A549 treated with CpdA at 1 μM for 4 hours (cell line): Measurements from ENCODE around the gene UGT2B17. TPM values are rescaled to one million over a fixed set of nuclear protein-coding genes. Genes with fewer than 3 reads are reported as not detected.

Experiments
- total RNA-seq: library from RNA; stranded (reverse); fragments of 200-300 nt; extraction: Qiagen RNA extraction; gene quantifications from 5 replicates; pipeline ENCODE4 v1.2.3, GENCODE V29; 2022; ENCODE audit warnings: low read depth

Gene UGT2B17
- not detected in 5 replicates for total RNA-seq

GRCh38 chr4:68576272-68577125 is at the start of gene UGT2B17:
Gene UGT2B17 (minus strand): TSS chr4:68576322. CDS start chr4:68568484, 7,838 bp downstream.

Other genes with a start within 250 kb of the UGT2B17 start
- 30.0 to 44.4 TPM (median 33.7 TPM) in 5 replicates for gene YTHDC1, start 226.2 kb downstream of the UGT2B17 start, total RNA-seq
- gene TMPRSS11E, start 128.9 kb downstream of the UGT2B17 start, total RNA-seq: not detected in 5 replicates
- 0.07 to 0.14 TPM (median 0.13 TPM) in 4 of 5 replicates, not detected in the other for gene UGT2B15, start 94.3 kb upstream of the UGT2B17 start, total RNA-seq
- gene UGT2B10, start 239.7 kb upstream of the UGT2B17 start, total RNA-seq: 0.07 to 0.09 TPM in 2 of 5 replicates, not detected in the others